OCI-LY3 (cell line): Measurements from ENCODE around the gene ADRA1B.

Source experiments
- CTCF ChIP-seq: fragments of 200-600, 300-600 bp; sonication (generic); IDR thresholded peaks from 2 replicates; pipeline ENCODE4 v1.5.1; 2014; ENCODE audit warnings: antibody characterized with exemption, low read length, low read depth
- EZH2phosphoT487 ChIP-seq: fragments of 200-600 bp; shearing (Covaris generic); IDR thresholded peaks from 2 replicates; pipeline ENCODE4 v1.6.1; 2018; ENCODE audit warnings: antibody characterized with exemption, mixed run types, low read depth

- TF ChIP-seq CTCF: no peak
- TF ChIP-seq EZH2phosphoT487: no peak
Observed at GRCh38 chr5:159884917-159885620, 31.2 kb upstream of the ADRA1B start.
